HG03280 (cell line): Measurements from ENCODE around the gene TIAM1.

ENCODE experiments used
- ATAC-seq: cut with Tn5 transposase; IDR thresholded peaks from one replicate; pipeline ENCODE4 v1.9.1; 2021; ENCODE audit warnings: mild to moderate bottlenecking, moderate library complexity; ENCODE audit not compliant: unreplicated experiment

The TIAM1 gene

GRCh38 chr21:31218830-31219608, 125.0 kb downstream of the TIAM1 start:
- ATAC-seq, result no peak

DNA sequence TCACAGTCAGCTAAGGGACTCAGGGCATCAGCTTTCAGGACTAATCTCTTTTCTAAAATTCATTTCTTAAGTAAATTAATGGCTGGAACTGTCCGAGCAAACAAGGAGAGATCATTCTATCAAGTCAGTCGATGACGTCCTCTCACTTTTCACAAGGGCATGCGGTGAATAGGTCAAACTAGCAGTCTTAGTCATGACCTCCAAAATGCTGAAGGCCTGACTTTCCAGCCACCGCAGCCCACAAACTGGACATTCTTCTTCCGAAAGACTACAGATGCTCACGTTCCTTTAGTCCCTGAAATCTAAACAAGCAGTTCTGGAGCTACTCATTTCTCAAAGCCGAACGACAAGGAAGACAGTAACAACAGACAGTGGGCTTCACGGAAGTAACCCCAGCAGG, 127.9 kb downstream of the TIAM1 start:
- no peak for ATAC-seq

GRCh38 chr21:31213787-31214186, 130.3 kb downstream of the TIAM1 start:
- no peak for ATAC-seq

GRCh38 chr21:31211836-31212235, 132.2 kb downstream of the TIAM1 start:
- ATAC-seq, result no peak

GRCh38 chr21:31205412-31205811, 138.6 kb downstream of the TIAM1 start:
- no peak for ATAC-seq

- no peak for ATAC-seq
Measured at GRCh38 chr21:31204801-31205200, 139.3 kb downstream of the TIAM1 start.

DNA sequence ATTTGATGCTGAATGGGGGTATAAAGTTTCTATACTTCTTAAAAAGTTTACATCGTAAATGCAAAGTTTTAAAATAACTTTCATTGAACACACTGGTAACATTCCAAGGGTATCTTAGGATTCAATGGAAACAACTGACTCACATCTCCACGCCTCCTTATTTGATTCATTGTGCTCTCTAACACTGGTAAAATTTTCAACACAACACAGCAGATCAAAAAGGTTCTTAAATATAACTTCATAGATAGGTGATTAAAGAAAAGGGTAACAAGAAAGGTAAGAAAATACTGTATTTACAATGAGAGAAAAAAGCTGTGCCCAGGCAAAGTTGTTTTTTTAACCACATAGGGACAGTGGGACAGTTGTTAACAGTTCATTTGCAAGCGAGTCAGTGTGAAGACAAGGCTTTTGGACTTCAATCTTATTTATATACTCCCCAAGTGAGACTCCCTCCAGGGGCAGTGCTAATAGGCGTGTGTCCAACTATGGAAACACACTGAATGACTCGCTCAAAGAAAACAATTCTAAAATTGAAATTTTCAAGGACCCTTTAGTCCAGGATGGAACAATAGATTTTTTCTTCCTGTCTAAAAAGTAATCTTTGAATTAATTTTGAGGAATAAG, 140.5 kb downstream of the TIAM1 start:
- ATAC-seq, result no peak

DNA sequence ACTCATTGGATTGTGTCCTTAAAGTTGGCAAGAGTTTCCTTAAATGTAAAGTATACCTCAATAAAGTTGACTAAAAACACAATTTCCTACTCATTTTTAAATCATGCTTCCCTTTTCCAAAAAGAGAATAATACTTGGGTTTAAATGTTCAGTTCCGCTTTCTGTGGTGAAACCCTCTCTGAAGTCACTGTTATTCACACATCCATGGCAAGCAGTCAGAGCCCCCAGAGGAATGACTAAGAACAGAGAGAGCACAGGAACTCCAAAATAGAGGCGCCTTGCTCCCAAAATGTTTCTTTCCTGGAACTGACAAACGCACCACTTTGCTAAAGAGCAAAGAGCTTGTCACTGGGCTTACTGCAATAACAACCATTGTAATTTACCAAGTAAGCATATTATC, 142.5 kb downstream of the TIAM1 start:
- no peak for ATAC-seq

GRCh38 chr21:31201144-31201543, 142.9 kb downstream of the TIAM1 start:
- no peak for ATAC-seq

GRCh38 chr21:31198575-31198974, 145.5 kb downstream of the TIAM1 start:
- ATAC-seq, result no peak

DNA sequence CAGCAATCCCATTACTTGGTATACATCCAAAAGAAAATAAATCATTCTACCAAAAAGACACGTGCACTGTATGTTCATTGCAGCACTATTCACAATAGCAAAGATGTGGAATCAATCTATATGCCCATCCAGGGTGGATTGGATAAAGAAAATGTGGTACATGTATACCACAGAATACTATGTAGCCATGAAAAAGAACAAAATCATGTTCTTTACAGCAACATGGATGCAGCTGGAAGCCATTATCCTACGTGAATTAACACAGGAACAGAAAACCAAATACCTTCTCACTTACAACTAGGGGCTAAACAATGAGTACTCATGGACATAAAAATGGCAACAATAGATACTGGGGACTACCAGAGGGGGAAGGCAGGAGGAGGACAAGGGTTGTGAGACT, 147.3 kb downstream of the TIAM1 start:
- no peak for ATAC-seq

DNA sequence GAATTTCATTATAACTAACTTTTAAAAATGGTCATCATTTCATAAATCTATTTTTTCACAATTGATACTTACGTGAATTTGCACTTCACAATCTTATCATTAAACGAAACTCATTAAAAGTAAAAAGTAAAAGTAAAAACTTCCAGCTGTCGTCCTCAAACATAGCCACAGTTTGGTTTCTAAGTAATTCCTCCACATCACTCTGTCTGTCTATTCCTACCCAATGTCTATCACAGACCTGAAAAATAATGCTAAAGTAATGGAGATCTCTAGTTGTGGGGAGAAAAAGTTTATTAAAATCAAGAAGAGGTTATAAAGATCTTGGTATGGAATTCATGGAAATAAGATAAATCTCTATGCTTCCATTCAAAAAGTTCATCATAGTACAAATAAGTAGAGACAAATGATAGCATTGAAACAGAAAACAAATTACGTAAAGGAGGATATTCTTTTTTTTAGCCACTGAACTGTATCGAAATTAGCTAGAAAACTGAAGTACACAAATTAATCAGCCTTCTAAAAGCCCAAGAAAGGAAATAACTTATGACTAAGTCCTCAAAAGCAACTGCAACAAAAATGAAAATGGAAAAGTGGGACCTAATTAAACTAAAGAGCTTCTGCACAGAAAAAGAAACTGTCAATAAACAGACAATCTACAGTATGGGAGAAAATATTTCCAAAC, 148.6 kb downstream of the TIAM1 start:
- ATAC-seq, result no peak

DNA sequence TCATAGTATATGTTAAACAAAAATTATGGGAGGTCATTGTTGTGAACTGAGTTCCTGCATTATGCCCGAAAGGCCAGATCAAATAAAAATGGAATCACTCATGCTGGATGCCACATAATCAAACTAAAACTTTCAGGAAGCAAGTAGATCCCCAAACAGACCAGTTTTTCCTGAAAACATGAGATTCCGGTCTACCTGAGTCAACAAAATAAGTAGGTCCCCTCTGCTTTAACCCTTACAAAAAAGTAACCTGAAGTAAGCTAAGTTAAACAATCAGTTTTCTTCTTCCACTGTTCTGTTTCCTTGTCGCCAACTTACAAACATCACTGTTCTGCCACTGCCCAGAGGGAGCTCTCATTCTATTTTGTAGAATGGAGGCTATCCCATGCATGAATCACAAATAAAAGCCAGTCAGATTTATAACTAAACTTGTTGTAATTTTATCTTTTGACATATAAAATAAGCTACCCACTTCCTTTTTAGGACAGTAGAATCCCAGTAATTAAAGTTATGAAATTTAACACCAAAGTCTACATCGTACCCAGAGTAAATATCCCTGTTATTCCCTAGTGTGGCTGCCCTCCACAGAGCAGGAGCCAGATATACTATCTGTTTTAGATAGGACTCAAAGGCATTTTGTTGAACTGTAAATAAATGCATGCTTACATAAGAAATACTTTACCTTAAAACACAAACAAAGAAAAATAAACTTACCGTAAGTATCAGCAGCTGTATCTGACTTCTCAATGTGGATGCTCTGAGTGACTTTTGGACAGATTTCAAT, 149.4 kb downstream of the TIAM1 start:
- ATAC-seq, result no peak

DNA sequence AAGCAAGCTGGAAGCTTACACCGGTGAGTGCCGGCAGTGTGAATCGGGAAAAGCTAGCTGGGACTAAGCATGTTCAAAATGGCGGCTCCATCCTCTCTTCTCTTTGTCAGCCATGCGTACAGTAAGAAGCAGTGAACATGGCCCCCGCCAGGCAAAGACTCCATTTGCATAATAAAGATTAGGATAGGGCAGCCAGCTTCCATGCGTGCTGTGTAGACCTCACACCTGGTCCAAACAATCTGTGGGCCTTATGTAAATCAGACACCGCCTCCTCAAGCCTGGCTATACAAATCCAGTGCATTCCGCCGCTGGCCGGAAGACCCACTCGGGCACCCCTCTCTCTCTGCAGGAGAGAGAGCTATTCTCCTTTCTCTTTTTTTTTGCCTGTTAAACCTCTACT, 150.3 kb downstream of the TIAM1 start:
- ATAC-seq, result no peak

- ATAC-seq, result no peak
Measured at GRCh38 chr21:31191553-31191952, 152.5 kb downstream of the TIAM1 start.

- ATAC-seq, result no peak
Measured at GRCh38 chr21:31190516-31190915, 153.5 kb downstream of the TIAM1 start.

DNA sequence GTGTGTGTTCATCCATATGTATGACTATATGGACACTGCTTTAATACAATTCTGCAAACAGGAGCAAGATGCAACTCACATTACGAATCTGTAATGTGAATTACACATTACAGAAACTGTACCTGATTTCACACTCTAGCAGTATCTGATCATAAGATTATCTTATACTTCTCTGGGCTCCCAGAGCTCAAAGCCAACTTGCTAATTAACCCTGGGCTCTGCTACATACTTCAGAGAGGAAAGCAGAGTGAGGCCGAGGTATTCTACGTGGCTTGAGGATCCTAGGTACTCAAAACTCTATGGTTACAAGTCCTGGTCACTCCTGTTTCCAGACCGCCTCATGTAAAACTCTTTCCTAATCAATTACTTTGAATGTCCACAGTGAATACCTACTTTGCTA, 156.6 kb downstream of the TIAM1 start:
- ATAC-seq, result no peak

DNA sequence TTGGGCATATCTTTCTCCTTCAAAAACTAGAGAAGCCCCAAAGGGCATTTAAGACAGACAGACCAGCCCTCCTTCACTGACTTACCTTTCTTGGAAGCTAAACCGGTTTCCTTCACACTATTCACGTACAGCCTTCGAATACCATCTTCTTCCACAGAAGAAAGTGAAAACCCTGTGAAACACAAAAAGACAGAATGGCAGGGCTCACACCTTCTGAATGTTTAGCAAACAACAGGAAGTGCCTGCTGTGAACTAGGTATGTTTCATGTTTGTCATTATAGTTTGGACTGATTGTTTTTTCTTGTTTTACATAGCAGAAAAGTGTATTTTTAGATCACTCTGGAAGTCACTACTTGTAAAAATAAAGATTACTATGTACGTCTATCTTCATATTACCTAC, 157.1 kb downstream of the TIAM1 start:
- no peak for ATAC-seq

GRCh38 chr21:31185663-31186062, 158.4 kb downstream of the TIAM1 start:
- no peak for ATAC-seq

DNA sequence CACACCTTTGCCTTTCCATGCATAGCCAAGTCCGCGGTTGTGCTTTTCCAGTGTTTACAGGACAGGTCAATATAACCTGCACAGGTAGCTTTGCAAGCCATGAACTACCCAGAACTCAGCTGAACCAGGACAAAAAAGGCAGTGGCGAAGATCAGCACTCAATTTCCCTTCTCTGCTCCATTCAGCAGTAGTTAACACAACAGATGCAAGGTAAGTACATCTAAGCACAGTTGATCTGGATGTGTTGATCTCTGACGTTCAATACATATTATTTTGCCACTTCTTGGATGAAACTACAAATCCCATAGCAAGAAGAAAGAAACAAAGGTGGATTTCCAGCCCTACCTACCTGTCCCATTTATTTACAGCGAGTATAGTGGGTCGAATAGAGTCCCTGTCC, 159.2 kb downstream of the TIAM1 start:
- ATAC-seq, result no peak

DNA sequence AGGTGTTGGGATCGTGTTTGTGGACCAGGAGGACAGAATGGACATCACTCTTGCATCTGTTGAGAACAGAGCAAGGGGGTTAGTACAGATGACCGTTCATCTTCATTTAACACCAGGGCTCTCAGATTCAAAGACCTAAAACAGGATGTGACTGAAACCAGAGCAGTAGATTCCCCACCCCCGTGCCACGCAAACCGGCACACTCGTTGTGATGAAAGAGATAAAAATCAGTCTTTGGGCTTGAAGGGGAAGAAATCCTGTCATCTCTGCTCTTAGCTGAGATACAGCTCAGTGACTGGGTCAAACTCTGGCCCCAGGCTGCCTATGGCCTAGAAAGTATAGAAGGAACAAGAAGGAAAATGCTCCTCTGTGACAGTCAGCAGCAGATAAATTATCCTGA, 159.6 kb downstream of the TIAM1 start:
- no peak for ATAC-seq
